ENCODE measurements around the gene PALM3. TPM values are rescaled to one million over a fixed set of nuclear protein-coding genes. Genes with fewer than 3 reads are reported as not detected.
A peak's percentile ranks its signal among the peaks of the same experiment; 100 is the strongest.
"Not testable (repeated sequence)": the region's sequence is repeated elsewhere in the genome, so short reads cannot be mapped to it uniquely, and the experiment has no call there.

The PALM3 gene
- total RNA-seq, 1 donor from 2014 or later: 6.7 TPM

DNA sequence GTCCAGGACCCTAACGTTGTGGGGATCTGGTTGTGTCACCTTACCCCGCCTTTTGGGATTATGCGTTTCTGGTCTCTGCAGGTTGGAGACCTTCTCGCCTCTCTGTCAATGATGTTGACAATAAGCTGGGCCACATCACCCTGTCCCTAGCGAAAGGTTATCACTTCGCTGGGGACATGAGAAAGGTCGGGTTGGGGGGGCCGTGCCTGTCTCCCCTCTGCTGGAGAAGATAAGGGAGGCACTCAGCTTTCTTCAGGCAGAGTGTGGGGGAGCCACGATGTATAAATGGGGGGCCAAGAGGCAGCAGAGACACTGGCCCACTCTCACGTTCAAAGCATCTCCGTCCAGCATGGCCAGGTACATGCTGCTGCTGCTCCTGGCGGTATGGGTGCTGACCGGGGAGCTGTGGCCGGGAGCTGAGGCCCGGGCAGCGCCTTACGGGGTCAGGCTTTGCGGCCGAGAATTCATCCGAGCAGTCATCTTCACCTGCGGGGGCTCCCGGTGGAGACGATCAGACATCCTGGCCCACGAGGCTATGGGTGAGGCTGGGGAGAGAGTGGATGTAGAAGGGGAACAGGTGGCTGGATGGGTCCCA, 33.9 kb downstream of the PALM3 start, which contains the start of gene RLN3:
Gene RLN3, plus strand, starts transcription at position 293 of the 595 bp plus-strand sequence. Its CDS starts 57 bp downstream, at position 350.
- no peaks in the 10 kb centered on the region for H3K4me1 Mint-ChIP-seq (ENCODE audit: low read depth, unreplicated experiment)
- no peak within 1 kb of the TSS for H3K4me3 Mint-ChIP-seq (ENCODE audit: unreplicated experiment)
- peaks cover 2% of the 10 kb centered on the region for H3K9me3 Mint-ChIP-seq (ENCODE audit: unreplicated experiment)
- DNase-seq: no peak
- TF ChIP-seq, protein P1, sequence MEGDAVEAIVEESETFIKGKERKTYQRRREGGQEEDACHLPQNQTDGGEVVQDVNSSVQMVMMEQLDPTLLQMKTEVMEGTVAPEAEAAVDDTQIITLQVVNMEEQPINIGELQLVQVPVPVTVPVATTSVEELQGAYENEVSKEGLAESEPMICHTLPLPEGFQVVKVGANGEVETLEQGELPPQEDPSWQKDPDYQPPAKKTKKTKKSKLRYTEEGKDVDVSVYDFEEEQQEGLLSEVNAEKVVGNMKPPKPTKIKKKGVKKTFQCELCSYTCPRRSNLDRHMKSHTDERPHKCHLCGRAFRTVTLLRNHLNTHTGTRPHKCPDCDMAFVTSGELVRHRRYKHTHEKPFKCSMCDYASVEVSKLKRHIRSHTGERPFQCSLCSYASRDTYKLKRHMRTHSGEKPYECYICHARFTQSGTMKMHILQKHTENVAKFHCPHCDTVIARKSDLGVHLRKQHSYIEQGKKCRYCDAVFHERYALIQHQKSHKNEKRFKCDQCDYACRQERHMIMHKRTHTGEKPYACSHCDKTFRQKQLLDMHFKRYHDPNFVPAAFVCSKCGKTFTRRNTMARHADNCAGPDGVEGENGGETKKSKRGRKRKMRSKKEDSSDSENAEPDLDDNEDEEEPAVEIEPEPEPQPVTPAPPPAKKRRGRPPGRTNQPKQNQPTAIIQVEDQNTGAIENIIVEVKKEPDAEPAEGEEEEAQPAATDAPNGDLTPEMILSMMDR (IDR thresholded peaks at IDR 0.05; ENCODE audit: partially characterized antibody, unreplicated experiment): no peak
- H3K27ac Mint-ChIP-seq (ENCODE audit: unreplicated experiment): no peak within 1 kb of the TSS
- peaks cover 7% of the 10 kb centered on the region for H3K27me3 Mint-ChIP-seq (ENCODE audit: unreplicated experiment)
- no peaks in the 10 kb centered on the region for H3K36me3 Mint-ChIP-seq (ENCODE audit: unreplicated experiment)

- DNase-seq; H3K27me3 Mint-ChIP-seq (ENCODE audit: unreplicated experiment); H3K27ac Mint-ChIP-seq (ENCODE audit: unreplicated experiment); H3K36me3 Mint-ChIP-seq (ENCODE audit: unreplicated experiment); H3K4me3 Mint-ChIP-seq (ENCODE audit: unreplicated experiment); H3K4me1 Mint-ChIP-seq (ENCODE audit: low read depth, unreplicated experiment); H3K9me3 Mint-ChIP-seq (ENCODE audit: unreplicated experiment): not testable (repeated sequence)
Measured at GRCh38 chr19:14026652-14027192, 35.2 kb downstream of the PALM3 start.

DNA sequence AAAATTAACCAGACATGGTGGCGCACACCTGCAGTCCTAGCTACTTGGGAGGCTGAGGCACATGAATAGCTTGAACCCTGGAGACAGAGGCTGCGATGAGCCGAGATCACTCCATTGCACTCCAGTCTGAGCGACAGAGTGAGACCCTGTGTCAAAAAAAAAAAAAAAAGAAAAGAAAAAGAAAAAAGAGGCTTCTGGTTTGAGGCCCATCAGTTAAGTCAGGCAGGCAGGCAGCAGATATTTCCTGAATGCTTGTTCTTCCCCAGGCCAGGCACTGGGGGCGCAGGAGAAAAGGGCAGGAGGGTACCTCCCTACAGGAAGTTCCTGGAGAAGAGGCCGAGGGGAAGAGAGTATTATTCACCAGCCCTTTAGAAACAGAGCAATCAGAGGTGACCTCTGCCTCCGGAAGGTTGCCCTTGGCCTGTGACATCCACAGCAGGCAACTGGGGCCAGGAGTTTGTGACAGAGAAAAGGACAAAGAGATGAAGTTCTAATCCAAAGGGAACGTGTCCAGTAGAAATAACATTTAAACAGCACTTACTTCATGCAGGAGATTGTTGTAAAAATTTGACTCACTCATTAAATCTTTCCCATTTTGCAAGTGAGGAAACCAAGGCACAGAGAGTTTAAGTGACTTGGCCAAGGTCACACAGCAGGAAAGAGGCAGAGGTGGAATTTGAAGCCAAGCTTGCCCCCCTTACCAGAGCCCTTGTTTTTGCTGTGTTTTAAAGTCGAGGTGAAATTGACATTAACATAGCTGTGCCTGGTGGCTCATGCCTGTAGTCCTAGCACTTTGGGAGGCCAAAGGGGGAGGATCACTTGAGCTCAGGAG, 38.3 kb downstream of the PALM3 start:
- no peak overlapping the region for H3K27ac Mint-ChIP-seq (ENCODE audit: unreplicated experiment)
- no peaks in the 10 kb centered on the region for H3K27me3 Mint-ChIP-seq (ENCODE audit: unreplicated experiment)
- TF ChIP-seq, protein P1 (IDR thresholded peaks at IDR 0.05; ENCODE audit: partially characterized antibody, unreplicated experiment): peak; percentile 53
- no peak overlapping the region for H3K4me3 Mint-ChIP-seq (ENCODE audit: unreplicated experiment)
- peak; percentile 58 for DNase-seq
- no peaks in the 10 kb centered on the region for H3K36me3 Mint-ChIP-seq (ENCODE audit: unreplicated experiment)
- H3K9me3 Mint-ChIP-seq (ENCODE audit: unreplicated experiment): peaks cover 1% of the 10 kb centered on the region
- no peaks in the 10 kb centered on the region for H3K4me1 Mint-ChIP-seq (ENCODE audit: low read depth, unreplicated experiment)

DNA sequence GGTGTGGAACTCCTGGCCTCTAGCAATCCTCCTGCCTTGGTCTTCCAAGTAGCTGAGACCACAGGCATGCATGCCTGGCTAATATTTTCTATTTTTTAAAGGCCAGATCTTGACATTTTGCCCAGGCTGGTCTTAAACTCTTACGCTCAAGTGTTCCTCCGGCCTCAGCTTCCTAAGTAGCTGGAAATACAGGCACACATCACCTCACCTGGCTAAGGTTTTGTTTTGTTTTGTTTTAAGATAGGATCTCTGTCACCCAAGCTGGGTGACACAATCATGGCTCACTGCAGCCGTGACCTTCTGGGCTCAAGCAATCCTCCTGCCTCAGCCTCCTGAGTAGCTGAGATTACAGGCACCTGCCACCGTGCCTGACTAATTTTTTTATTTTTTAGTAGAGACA, 39.4 kb downstream of the PALM3 start:
- H3K27ac Mint-ChIP-seq (ENCODE audit: unreplicated experiment): no peak overlapping the region
- H3K4me1 Mint-ChIP-seq (ENCODE audit: low read depth, unreplicated experiment): no peaks in the 10 kb centered on the region
- H3K4me3 Mint-ChIP-seq (ENCODE audit: unreplicated experiment): no peak overlapping the region
- TF ChIP-seq, protein P1 (IDR thresholded peaks at IDR 0.05; ENCODE audit: partially characterized antibody, unreplicated experiment): no peak
- peaks cover 1% of the 10 kb centered on the region for H3K9me3 Mint-ChIP-seq (ENCODE audit: unreplicated experiment)
- no peaks in the 10 kb centered on the region for H3K27me3 Mint-ChIP-seq (ENCODE audit: unreplicated experiment)
- no peaks in the 10 kb centered on the region for H3K36me3 Mint-ChIP-seq (ENCODE audit: unreplicated experiment)
- DNase-seq: no peak

GRCh38 chr19:14021474-14021873, 40.4 kb downstream of the PALM3 start:
- TF ChIP-seq, protein P1 (IDR thresholded peaks at IDR 0.05; ENCODE audit: partially characterized antibody, unreplicated experiment): no peak
- H3K9me3 Mint-ChIP-seq (ENCODE audit: unreplicated experiment): peaks cover 1% of the 10 kb centered on the region
- H3K4me3 Mint-ChIP-seq (ENCODE audit: unreplicated experiment): no peak overlapping the region
- no peaks in the 10 kb centered on the region for H3K36me3 Mint-ChIP-seq (ENCODE audit: unreplicated experiment)
- H3K4me1 Mint-ChIP-seq (ENCODE audit: low read depth, unreplicated experiment): no peaks in the 10 kb centered on the region
- H3K27me3 Mint-ChIP-seq (ENCODE audit: unreplicated experiment): no peaks in the 10 kb centered on the region
- H3K27ac Mint-ChIP-seq (ENCODE audit: unreplicated experiment): no peak overlapping the region
- no peak for DNase-seq

GRCh38 chr19:14019739-14020138, 42.1 kb downstream of the PALM3 start:
- H3K27me3 Mint-ChIP-seq (ENCODE audit: unreplicated experiment); H3K36me3 Mint-ChIP-seq (ENCODE audit: unreplicated experiment); H3K9me3 Mint-ChIP-seq (ENCODE audit: unreplicated experiment); DNase-seq; H3K4me3 Mint-ChIP-seq (ENCODE audit: unreplicated experiment); H3K4me1 Mint-ChIP-seq (ENCODE audit: low read depth, unreplicated experiment); H3K27ac Mint-ChIP-seq (ENCODE audit: unreplicated experiment): not testable (repeated sequence)
